DMS79 treated with DMSO at 0.1 percent for 48 hours (cell line): Measurements from ENCODE around the gene RRM2.

ENCODE experiments used
- DNase-seq: peaks from one replicate; lab custom pipeline; 2025; lab: John Stamatoyannopoulos, UW

Gene RRM2

GRCh38 chr2:10122500-10123280 lies at the start of gene RRM2:
Gene RRM2, plus strand, starts transcription at chr2:10122739. Its CDS starts 60 bp downstream, at chr2:10122799.
- DNase-seq: peak; percentile 91

DNA sequence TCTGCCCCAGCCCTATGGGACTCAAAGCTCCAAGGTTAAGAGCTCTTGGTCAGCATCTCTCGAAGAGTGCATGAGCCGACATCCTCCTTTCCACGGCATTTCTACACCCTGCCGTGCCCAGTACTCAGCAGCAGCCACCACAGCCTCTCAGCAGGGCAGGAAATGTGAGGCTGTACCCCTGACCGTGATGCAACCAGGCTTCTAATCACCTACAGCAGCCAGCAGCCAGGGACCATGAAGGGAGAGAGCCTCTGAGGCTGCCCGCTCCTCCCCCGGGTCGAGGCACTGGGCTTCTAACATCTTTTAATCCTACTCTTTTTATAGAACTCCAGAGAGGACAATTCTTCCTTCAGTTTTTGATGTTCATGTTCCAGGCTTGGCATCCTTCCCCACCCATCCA lies 48.8 kb upstream of the RRM2 start:
- no peak for DNase-seq

- no peak for DNase-seq
Observed at GRCh38 chr2:10075101-10075500, 47.4 kb upstream of the RRM2 start.

DNA sequence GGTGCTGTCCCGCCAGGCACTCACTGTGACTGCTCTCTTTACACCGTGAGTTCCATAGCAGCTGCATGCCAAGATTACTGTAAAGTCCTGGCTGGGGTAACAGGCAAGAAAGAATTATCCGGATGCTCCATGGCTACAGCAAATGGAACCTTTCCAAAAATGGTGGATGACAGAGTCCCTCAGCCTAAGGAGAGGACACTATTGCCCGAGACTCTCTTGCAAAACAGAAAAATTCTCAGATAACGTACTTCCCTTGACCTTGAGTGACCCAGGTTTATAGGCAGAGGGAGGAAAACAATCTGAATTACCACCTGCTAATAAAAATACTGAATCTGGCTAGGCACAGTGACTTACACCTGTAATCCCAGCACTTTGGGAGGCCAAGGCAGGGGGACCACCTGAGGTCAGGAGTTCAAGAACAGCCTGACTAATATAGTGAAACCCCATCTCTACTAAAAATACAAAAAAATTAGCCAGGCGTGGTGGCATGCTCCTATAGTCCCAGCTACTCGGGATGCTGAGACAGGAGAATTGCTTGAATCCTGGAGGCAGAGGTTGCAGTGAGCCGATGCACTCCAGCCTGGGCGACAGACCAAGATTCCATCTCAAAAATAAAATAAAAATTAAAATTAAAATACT lies 46.8 kb upstream of the RRM2 start:
- DNase-seq: no peak

GRCh38 chr2:10076511-10076910 lies 46.0 kb upstream of the RRM2 start:
- DNase-seq: no peak

- DNase-seq: no peak
Observed at GRCh38 chr2:10076988-10077527, 45.5 kb upstream of the RRM2 start.

- DNase-seq: no peak
Observed at GRCh38 chr2:10078001-10078400, 44.5 kb upstream of the RRM2 start.

DNA sequence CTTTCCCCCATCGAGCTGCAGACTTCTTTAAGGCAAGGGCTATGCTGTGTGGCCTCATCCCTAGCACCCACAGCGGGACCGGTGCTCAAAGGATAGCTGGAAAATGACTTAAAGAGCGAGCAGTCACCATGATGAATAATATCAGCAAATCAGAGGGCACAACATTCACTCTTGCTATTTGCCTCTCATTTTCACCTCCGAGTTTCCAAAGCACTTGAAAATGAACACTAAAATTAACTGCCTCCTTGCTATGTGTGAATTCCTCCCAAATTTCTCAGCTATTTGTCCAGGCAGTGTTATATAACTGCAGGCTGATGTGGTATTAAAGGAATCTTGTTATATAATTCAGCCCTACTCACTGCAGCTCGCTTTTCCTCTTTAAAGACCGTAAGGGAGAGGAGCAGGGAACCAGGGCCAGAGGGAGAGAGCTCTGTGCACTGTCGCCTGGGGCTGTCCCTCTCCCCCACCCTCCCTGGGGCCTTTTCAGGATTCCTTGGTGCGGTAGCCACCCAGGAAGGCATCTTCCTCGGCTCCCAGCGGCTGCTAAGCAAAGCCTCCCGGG lies 43.8 kb upstream of the RRM2 start:
- DNase-seq: no peak

GRCh38 chr2:10079266-10079869 lies 43.2 kb upstream of the RRM2 start:
- DNase-seq: peak; percentile 46

- DNase-seq: no peak
Observed at GRCh38 chr2:10079870-10080535, 42.5 kb upstream of the RRM2 start, which contains the start of gene CYS1. Gene CYS1, minus strand, starts transcription at chr2:10080411. Its CDS starts 188 bp downstream, at chr2:10080223.

GRCh38 chr2:10080536-10081304 lies 41.8 kb upstream of the RRM2 start:
- no peak for DNase-seq

DNA sequence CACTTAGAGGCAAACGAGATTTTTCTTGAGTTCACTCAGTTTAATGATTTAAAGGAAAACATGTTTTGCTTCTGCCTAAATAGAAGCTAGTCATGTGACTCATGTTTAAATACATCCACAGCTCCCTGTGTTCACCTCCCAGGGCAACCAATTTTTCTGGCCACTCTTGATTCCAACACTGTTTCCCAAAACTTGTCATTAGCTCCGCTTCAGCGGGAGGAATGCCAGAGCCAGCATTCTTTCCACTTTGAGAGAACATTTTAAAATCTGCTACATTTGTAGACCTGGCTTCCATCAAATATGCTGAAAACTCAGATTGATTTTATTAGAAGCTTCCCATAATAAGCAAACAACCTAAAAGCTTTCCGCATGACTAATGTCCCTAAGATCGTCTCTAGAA lies 39.5 kb upstream of the RRM2 start:
- no peak for DNase-seq

GRCh38 chr2:10083692-10084211 lies 38.8 kb upstream of the RRM2 start:
- peak; percentile 44 for DNase-seq

- peak; percentile 44 for DNase-seq
Observed at GRCh38 chr2:10084223-10084865, 38.2 kb upstream of the RRM2 start.

DNA sequence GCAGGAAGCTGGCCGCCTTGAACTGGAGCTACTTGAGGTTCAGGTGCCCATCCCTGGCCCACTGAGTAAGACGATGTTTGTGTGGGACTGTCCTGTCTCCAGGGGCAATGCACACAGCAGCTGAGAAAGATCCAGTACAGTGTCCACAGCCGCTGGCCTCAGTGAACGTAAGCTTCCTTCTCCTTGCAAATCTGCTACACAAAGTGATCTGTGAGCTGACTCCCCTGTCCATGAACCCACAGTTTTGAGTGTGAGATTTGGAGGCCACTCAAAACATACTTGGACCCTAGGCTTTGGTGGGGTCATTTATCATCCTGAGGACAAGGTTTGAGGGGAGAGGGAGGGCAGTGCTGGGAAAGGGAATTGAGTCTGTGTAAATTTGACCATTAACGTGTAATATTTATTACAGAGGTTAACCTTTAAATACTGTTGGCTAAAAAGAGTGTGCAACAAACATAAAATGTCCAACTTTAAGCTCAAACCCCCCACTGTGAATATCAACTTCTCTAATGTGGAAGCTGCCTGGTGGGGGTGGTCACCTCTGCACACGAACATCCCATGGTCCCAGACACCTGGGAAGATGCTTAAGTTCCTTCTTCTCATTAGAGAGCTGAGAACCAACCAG lies 37.4 kb upstream of the RRM2 start:
- no peak for DNase-seq

GRCh38 chr2:10085668-10086059 lies 36.9 kb upstream of the RRM2 start:
- no peak for DNase-seq

DNA sequence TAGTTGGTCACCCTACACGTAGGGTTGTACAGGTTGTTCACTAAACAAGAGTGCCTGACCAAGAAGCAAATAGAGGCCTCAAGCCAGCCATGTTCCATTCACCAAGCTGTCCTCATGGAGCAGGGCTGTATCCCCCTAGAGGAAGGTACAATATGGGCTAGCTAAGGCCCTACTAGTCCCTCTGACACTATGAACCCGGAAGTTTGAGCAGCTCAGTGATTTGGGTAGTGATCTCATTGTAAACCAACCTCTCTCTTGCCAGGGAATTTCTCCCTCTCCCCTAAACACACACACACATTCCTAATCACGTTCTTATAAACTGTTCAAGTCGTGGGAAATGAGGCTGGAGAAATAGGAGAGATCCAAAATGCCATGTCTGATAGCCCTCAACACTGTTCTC lies 35.6 kb upstream of the RRM2 start:
- DNase-seq: no peak

DNA sequence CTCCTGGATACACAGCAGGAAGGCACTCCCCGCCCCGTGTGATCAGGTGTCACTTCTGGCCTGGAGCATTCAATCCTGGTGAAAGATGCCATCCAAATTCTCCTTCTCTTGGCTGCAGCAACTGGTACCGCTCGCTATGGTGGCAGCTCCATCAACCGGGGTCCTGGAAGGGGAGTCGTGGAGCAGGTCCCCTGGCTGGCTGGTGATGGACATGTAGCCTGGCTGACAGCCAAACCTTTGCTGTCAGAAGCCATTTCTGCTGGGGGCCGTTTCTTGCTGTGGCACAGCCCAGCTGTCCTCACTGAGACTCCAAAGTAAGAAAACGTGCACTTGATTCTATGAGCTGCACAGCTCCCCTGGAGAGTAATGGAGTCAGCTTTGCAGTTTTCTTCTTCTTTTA lies 35.2 kb upstream of the RRM2 start:
- DNase-seq: peak; percentile 42

GRCh38 chr2:10089565-10090190 lies 32.9 kb upstream of the RRM2 start:
- no peak for DNase-seq
